Measurements from ENCODE around the gene SLC25A21.

SLC25A21 gene

GRCh38 chr14:36976571-36977023 is 195.8 kb downstream of the SLC25A21 start:
- DNase-seq: no peak

- DNase-seq: no peak
Measured at GRCh38 chr14:36975834-36976233, 196.6 kb downstream of the SLC25A21 start.

- DNase-seq: no peak
Measured at GRCh38 chr14:36974985-36975384, 197.4 kb downstream of the SLC25A21 start.

- DNase-seq: no peak
Measured at GRCh38 chr14:36973806-36974442, 198.5 kb downstream of the SLC25A21 start.

- no peak for DNase-seq
Measured at GRCh38 chr14:36971263-36971855, 201.0 kb downstream of the SLC25A21 start.

GRCh38 chr14:36967892-36968555 is 204.4 kb downstream of the SLC25A21 start:
- DNase-seq: no peak

GRCh38 chr14:36955967-36956366 is 216.4 kb downstream of the SLC25A21 start:
- no peak for DNase-seq

GRCh38 chr14:36955376-36955775 is 217.0 kb downstream of the SLC25A21 start:
- no peak for DNase-seq

GRCh38 chr14:36952689-36953088 is 219.7 kb downstream of the SLC25A21 start:
- DNase-seq: no peak

GRCh38 chr14:36951380-36951911 is 221.0 kb downstream of the SLC25A21 start:
- no peak for DNase-seq

- DNase-seq: no peak
Measured at GRCh38 chr14:36950812-36951211, 221.6 kb downstream of the SLC25A21 start.

GRCh38 chr14:36949371-36949770 is 223.0 kb downstream of the SLC25A21 start:
- DNase-seq: no peak

- DNase-seq: no peak
Measured at GRCh38 chr14:36948157-36948859, 224.1 kb downstream of the SLC25A21 start.

- no peak for DNase-seq
Measured at GRCh38 chr14:36947362-36947761, 225.0 kb downstream of the SLC25A21 start.

- DNase-seq: no peak
Measured at GRCh38 chr14:36946872-36947271, 225.5 kb downstream of the SLC25A21 start.

GRCh38 chr14:36944307-36945010 is 227.9 kb downstream of the SLC25A21 start:
- DNase-seq: no peak

GRCh38 chr14:36942522-36943245 is 229.7 kb downstream of the SLC25A21 start:
- no peak for DNase-seq

GRCh38 chr14:36941783-36942521 is 230.5 kb downstream of the SLC25A21 start:
- no peak for DNase-seq

- DNase-seq: no peak
Measured at GRCh38 chr14:36940476-36940875, 231.9 kb downstream of the SLC25A21 start.

GRCh38 chr14:36939265-36939664 is 233.1 kb downstream of the SLC25A21 start:
- DNase-seq: no peak

- no peak for DNase-seq
Measured at GRCh38 chr14:36938678-36939077, 233.7 kb downstream of the SLC25A21 start.
